Adrenal gland (tissue), 5 donors: ENCODE results near the gene SLCO2A1.

Source experiments
- CTCF ChIP-seq, 6 experiments: fragments of 450-650 bp in 4 of 6; fragments of 200-600 bp in 2 of 6; sonication (generic) in 1 of 6; IDR thresholded peaks; 1 replicate in 5 of 6; 2 replicates in 1 of 6; pipeline versions ENCODE4 v1.5.1 to v1.8.0; 2016 to 2021; ENCODE audit warnings: antibody characterized with exemption in 6 of 6, mild to moderate bottlenecking in 2 of 6, moderate library complexity in 1 of 6
- POLR2A ChIP-seq, 2 donors: fragments of 450-650 bp; IDR thresholded peaks; one replicate each; pipeline ENCODE4 v1.6.1; 2017; ENCODE audit warnings: antibody characterized with exemption in 2 of 2, mild to moderate bottlenecking in 2 of 2, moderate library complexity in 1 of 2
- donor health status: DM: no; HTN: no; CAD: no.

- TF ChIP-seq CTCF (IDR thresholded peaks at IDR 0.05) = no peak
- no peak for TF ChIP-seq POLR2A (IDR thresholded peaks at IDR 0.05)
Measured at GRCh38 chr3:133891662-133892378, 137.9 kb downstream of the SLCO2A1 start.
